ENCODE results near the gene TRABD.

Gene TRABD

DNA sequence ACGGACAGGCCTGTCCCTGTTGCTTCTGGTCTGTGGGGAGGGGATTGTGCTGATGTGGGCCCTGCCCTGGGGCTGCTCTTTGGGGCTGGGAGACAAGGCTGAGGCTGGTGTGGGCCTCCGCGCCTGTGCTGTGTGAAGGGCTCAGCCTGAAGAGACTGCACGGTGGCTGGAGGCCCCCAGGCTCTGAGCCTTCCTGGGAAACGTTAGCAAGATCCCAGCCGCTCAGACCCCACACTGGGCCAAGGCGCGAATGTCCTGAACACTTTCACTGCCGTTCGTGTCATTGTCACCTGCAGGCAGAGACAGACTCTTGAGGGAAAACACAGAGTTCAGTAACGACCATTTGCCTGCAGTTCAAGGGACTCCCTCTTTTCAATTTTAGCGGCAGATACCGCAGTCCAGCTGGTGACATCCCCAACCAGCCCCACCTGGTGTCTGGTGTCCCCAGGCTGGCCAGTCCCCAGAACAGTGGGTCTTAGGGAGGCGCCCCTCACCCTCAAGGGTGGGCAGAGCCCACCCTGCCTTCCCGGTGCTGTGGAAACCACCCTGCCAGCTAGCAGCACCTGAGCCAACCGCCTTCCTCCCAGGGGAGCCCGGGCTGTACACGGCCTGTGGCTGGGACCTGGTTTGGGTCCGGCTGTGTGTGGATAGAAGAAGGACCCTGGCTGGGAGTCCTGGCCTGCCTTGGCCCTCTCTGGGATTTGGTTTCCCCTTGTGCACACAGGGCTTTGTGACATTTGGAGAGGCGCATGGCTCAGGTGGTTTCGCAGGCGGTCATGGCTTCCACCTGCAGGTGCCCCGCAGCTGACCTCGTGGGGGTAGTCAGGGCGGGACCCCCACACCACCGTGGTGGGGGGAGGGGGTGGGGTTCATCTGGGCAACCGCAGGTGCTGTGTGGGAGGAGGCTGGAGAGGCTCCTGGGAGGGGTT lies 9.5 kb upstream of the TRABD start:
- DNase-seq = no peak

GRCh38 chr22:50176850-50177536 lies 8.7 kb upstream of the TRABD start:
- DNase-seq = no peak

DNA sequence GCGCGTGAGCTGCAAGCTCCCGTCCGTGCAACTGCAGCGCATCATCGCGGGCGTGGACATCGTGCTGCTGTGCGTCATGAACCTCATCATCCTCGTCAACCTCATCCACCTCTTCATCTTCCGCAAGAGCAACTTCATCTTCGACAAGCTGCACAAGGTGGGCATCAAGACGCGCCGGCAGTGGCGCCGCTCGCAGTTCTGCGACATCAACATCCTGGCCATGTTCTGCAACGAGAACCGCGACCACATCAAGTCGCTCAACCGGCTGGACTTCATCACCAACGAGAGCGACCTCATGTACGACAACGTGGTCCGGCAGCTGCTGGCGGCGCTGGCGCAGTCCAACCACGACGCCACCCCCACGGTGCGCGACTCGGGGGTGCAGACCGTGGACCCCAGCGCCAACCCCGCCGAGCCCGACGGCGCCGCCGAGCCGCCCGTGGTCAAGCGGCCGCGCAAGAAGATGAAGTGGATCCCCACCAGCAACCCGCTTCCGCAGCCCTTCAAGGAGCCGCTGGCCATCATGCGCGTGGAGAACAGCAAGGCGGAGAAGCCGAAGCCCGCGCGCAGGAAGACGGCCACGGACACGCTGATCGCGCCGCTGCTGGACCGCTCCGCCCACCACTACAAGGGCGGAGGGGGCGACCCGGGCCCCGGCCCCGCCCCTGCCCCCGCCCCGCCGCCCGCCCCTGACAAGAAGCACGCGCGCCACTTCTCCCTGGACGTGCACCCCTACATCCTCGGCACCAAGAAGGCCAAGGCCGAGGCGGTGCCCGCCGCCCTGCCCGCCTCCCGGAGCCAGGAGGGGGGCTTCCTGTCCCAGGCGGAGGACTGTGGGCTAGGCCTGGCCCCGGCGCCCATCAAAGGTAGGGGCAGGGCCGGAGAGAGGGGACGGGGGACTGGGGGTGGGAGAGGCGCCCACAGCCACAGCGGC lies 7.9 kb upstream of the TRABD start:
- no peak for DNase-seq

DNA sequence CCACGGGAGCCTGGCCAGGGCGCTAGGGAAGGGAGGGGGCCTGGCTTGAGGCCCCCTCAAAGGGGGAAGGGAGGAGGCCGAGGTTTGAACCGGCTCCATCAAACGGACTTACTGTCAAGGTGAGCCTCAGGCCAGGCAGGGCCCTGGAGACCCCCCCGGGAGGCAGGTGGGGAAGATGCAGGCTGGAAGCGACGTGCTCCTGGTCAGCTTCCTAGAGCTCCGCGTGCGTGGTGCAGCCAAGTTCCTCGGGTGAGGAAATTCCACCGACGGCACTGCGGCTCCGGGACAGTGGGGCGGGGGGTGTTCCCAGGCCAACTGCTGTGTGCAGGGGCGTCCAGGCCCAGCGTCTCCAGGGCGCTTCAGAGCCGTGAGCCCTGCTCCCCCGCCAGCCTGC lies 7.2 kb upstream of the TRABD start:
- DNase-seq = no peak

- no peak for DNase-seq
Measured at GRCh38 chr22:50178871-50179869, 6.5 kb upstream of the TRABD start.

- DNase-seq = no peak
Measured at GRCh38 chr22:50179937-50180726, 5.6 kb upstream of the TRABD start.

GRCh38 chr22:50180727-50181521 lies 4.8 kb upstream of the TRABD start:
- DNase-seq = no peak

DNA sequence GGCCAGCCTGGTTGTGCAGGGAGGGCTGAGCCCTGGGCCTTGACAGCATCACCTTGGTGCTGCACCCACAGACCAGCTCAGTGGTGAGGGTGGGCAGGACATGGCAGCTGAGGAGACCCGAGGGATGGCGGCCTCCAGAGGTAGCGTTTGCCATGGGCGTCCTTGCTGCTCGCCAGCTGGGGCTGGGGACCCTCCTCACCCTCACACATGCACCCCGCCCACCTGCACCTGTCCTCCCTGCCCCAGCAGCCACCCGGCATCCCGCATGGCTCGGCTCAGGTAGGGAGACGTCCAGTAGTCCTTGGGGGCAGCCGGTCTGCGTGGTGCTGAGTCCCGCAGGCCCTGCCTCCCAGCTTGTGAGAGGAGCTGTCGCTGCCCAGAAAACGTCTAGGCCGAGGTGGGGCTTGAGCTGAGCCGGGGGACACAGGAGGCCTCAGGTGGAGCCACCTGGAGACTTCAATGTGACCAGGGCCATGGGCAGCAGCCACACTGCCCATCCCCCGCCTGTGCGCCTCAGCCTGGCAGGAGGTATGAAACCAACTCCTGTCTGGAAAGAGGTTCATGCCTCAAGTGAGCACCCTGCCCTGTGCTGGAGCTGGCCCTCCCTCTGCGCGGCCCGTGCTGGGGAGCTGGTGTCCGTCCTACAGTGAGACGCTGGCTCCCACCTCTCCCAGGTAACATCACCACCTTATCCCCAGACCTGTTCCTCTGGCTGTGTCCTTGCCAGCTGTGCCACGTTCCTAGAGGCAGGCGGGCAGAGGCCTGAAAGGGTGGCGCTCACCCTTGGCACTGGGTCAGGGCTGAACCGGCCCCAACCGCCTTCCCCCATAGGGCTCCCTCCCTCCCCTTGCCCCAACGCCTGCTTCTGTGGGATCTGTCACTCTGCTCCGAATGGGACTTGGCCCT lies 3.3 kb upstream of the TRABD start:
- no peak for DNase-seq

- no peak for DNase-seq
Measured at GRCh38 chr22:50183141-50183971, 2.4 kb upstream of the TRABD start.

GRCh38 chr22:50184004-50184901 lies 1.5 kb upstream of the TRABD start:
- no peak for DNase-seq

DNA sequence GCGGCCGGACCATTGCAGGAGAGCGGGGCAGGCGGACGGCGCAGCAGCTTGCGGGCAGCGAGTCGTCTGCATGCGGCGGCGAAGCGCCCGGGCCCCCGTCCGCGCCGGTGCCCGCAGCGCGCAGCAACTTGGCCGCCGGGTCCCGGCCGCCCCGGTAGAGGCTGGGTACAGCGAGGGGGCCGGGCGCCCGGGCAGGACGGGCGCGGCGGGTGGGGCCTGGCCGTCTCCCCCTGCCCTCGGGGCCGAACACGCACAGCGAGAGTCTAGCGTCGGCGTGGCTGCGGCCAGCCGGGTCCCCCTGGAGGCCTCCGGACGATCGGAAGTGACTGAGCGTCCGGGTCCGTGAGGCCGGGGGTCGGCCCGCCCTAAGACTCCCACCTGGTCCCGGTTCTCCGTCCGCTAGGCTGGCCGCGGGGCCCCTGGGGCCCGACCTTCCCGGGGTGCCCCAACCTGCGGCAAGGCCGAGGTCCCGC lies 775 bp upstream of the TRABD start:
- DNase-seq = no peak

DNA sequence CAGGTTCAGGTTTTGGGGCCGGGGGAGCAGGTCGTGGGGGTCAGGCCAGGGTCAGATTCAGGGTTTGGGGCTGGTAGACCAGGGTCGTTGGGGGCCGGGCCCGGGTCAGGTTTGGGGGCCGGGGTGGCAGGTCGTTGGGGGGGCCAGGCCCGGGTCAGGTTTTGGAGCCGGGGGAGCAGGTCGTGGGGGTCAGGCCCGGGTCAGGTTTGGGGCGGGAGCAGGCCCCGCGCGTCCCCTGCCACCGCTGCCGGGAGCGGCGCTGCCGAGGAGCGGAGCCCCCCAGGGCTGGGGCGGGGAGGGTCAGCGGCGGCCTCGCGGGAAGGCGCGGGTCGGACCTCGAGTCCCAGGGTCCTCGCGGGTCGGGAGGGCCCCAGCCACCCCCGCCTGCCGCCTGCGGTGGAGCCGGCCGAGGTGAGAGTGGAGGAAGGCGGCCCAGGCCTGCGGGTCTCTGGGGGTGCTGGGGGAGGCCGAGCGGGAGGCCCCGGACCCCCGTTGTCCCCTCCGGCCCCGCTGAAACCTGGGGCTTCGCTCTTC lies 535 bp downstream of the TRABD start:
- no peak for DNase-seq

DNA sequence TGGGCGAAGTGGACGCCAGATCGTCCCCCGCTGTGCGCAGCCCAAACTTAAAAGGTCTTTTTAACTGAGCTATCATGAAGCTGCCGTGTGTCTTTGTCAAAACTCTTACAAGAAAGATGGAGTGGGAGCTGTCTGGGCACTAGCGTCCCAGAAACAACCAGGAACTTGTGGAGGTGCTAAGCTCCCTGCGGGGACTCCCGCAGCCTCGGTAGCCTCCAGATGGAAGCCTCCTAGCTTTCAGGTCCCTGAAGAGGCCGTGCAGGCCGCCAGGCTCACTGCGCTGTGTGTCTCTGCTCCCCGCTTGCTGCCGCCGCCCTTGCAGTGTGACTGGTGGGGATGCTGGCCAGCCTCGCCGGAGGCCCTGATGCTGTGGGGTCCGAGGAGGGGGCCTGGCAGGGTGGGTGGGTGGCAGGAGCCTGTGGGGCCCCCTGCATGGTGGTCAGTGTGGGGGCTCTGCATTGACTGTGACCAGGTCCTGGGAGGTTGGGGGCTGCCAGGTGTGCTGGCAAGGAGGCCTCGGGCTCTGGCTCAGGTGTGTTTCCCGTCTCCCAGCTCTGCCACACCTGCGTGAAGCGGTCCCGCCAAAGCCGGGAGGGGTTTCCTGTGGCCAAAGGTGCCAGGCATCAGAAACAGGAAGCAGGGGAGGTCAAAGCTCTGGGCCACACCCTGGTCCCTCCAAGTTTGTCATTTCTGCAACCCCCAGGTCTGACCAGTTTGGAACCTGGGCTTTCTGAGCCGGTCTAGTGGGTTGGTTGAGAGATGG lies 1.2 kb downstream of the TRABD start:
- DNase-seq = no peak

- no peak for DNase-seq
Measured at GRCh38 chr22:50188356-50188755, 2.6 kb downstream of the TRABD start.

- DNase-seq = no peak
Measured at GRCh38 chr22:50189184-50189848, 3.6 kb downstream of the TRABD start.
